ENCODE results near the gene CEMIP.

Gene CEMIP

DNA sequence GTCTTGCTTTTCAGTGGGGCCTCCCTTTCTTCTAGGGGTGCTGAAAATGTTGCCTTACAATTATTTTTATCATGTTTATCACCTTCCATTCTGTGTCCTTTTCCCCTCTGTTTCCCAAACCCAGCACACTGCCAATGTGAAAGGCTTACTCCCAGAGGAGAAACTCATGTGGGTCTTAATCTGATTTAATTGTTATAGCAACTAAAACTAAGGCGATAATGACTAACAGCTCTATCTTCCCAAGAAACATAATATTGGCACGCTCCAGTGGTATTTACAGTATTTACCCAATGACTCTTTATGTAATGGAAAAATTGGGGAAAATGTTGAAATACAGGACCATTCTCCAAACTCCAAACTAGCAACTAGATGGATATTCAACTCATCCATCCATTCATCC is 152.0 kb downstream of the CEMIP start:
- intact Hi-C loops (cut with DNase I; ENCODE audit: low total_unique reads) = no loop called here
- TF ChIP-seq, protein P1, sequence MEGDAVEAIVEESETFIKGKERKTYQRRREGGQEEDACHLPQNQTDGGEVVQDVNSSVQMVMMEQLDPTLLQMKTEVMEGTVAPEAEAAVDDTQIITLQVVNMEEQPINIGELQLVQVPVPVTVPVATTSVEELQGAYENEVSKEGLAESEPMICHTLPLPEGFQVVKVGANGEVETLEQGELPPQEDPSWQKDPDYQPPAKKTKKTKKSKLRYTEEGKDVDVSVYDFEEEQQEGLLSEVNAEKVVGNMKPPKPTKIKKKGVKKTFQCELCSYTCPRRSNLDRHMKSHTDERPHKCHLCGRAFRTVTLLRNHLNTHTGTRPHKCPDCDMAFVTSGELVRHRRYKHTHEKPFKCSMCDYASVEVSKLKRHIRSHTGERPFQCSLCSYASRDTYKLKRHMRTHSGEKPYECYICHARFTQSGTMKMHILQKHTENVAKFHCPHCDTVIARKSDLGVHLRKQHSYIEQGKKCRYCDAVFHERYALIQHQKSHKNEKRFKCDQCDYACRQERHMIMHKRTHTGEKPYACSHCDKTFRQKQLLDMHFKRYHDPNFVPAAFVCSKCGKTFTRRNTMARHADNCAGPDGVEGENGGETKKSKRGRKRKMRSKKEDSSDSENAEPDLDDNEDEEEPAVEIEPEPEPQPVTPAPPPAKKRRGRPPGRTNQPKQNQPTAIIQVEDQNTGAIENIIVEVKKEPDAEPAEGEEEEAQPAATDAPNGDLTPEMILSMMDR (IDR thresholded peaks at IDR 0.05) = no peak
- H3K4me3 ChIP-seq = no peak overlapping the region
- no peaks in the 10 kb centered on the region for H3K9me3 ChIP-seq
- DNase-seq = no peak
- no peaks in the 10 kb centered on the region for H3K27me3 ChIP-seq
- H3K36me3 ChIP-seq = peaks cover 0 to 7% (median 0%) of the 10 kb centered on the region in 3 donors
- H3K27ac ChIP-seq = peak overlapping the region in 1 of 2 donors; percentile 39
- H3K4me1 ChIP-seq = peaks cover 0 to 21% (median 4%) of the 10 kb centered on the region in 4 donors

DNA sequence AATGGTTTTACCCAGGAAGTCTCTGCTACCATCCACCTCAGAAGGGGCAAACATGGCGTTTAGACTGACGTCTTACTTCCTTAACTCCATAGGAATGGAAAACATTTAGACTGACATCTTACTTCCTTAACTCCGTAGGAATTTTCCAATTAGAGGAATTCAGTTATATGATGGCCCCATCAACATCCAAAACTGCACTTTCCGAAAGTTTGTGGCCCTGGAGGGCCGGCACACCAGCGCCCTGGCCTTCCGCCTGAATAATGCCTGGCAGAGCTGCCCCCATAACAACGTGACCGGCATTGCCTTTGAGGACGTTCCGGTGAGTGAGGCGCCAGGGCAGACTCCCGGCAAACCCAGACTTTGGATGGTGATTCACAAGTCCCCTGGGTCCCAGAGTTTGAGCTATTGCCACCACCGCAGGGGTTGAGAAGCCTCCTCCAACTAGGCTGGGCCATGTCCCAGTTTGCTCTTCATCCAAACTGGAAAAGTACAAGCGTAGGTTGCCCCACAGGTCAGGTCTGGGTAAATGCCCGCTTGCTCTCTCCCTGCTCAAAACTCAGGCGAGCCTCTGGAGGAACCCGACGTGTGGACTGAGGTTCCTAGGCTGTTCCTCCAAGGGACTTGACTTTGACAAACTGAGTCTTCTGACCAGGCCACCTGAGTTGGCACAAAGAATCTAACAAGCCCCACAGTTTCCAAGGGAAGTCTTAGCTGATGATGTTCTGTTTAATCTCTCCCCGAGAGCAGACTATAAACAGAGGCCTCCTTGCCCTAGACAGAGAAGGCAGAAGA is 152.7 kb downstream of the CEMIP start:
- Histone ChIP-seq H3K36me3 (peaks cover 0 to 14% (median 0%) of the 10 kb centered on the region in 3 donors), H3K27ac (peak overlapping the region; percentile 23 to 48), H3K9me3 (no peaks in the 10 kb centered on the region), H3K4me1 (peaks cover 0 to 21% (median 4%) of the 10 kb centered on the region in 4 donors), H3K4me3 (no peak overlapping the region), H3K27me3 (no peaks in the 10 kb centered on the region)
- DNase-seq = peak; percentile 66 to 89
- TF ChIP-seq, protein P1 (IDR thresholded peaks at IDR 0.05) = no peak
- intact Hi-C loops (cut with DNase I; ENCODE audit: low total_unique reads) = no loop called here

DNA sequence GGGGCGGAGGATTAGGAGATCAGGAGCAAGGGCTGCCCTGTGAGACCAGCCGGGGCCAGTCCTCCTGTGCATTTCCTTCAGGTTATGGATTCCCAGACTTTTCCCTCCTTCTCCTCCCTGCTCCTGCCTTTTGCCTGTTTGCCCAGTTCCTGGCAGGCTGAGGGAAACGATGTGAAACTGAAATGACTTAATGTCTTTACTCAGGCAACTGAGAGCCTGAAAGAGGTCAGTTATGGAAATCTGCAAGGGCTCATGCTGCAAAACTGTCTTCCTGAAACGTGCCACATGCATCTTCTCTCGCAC is 153.3 kb downstream of the CEMIP start:
- peaks cover 2 to 19% (median 2%) of the 10 kb centered on the region in 3 donors for H3K36me3 ChIP-seq
- H3K9me3 ChIP-seq = no peaks in the 10 kb centered on the region
- intact Hi-C loops (cut with DNase I; ENCODE audit: low total_unique reads) = no loop called here
- H3K27me3 ChIP-seq = no peaks in the 10 kb centered on the region
- peaks cover 0 to 21% (median 4%) of the 10 kb centered on the region in 4 donors for H3K4me1 ChIP-seq
- TF ChIP-seq, protein P1 (IDR thresholded peaks at IDR 0.05) = no peak
- DNase-seq = no peak
- no peak overlapping the region for H3K4me3 ChIP-seq
- peak overlapping the region; percentile 23 to 48 for H3K27ac ChIP-seq

DNA sequence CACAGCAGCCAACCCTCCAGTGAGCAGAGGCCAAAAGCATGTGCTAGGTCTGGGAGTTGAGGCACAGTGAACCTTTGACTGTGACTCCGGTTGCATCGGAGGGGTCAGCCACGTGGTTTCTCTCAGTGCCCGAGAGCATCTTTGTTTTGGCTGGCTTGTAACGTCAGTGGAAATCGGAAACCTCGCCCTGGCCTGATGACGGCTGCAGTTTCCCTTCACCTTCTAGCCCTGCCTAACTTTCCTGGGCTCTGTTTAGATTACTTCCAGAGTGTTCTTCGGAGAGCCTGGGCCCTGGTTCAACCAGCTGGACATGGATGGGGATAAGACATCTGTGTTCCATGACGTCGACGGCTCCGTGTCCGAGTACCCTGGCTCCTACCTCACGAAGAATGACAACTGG is 153.8 kb downstream of the CEMIP start:
- intact Hi-C loops (cut with DNase I; ENCODE audit: low total_unique reads) = no loop called here
- DNase-seq = peak; percentile 29 to 81
- TF ChIP-seq, protein P1 (IDR thresholded peaks at IDR 0.05) = no peak
- H3K4me1 ChIP-seq = peaks cover 0 to 21% (median 4%) of the 10 kb centered on the region in 4 donors
- H3K4me3 ChIP-seq = no peak overlapping the region
- H3K9me3 ChIP-seq = no peaks in the 10 kb centered on the region
- H3K27me3 ChIP-seq = no peaks in the 10 kb centered on the region
- H3K27ac ChIP-seq = peak overlapping the region; percentile 45 to 48
- peaks cover 5 to 19% (median 7%) of the 10 kb centered on the region in 3 donors for H3K36me3 ChIP-seq

DNA sequence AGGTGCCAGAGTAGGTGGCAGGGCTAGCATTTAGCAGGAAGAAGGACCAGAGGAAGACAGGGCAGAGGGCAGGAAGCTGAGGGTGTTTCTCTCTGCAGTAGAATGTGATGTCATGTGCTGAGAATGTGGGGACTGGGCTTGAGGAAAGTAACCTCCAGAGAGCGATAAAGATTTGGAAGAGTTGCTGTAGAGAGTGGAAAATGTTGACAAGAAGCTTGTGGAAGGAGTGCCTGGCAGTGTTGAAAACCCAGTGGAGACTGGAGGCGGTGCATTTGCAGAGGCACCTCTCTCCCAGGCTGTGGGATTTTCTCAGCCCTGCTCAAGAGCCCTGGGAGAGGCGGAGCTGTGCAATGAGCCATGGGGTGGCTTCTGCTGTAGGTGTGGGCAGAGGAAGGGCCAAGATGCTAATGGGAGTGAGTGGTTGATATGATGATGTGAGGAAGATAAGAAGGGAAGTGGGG is 155.6 kb downstream of the CEMIP start:
- intact Hi-C loops (cut with DNase I; ENCODE audit: low total_unique reads) = no loop called here

More for the DNA sequence above, 155.6 kb downstream of the CEMIP start:
- no peaks in the 10 kb centered on the region for H3K9me3 ChIP-seq
- peak overlapping the region in 1 of 2 donors; percentile 19 for H3K27ac ChIP-seq
- DNase-seq = no peak
- TF ChIP-seq, protein P1 (IDR thresholded peaks at IDR 0.05) = no peak
- H3K27me3 ChIP-seq = no peaks in the 10 kb centered on the region
- peaks cover 6 to 19% (median 7%) of the 10 kb centered on the region in 3 donors for H3K36me3 ChIP-seq
- H3K4me3 ChIP-seq = no peak overlapping the region
- H3K4me1 ChIP-seq = peaks cover 0 to 21% (median 4%) of the 10 kb centered on the region in 4 donors

Measured in tibial artery (tissue), 4 donors.